ENCODE data around the gene STX16. TPM values are rescaled to one million over a fixed set of nuclear protein-coding genes. Genes with fewer than 3 reads are reported as not detected.

The STX16 gene
- total and polyA plus RNA-seq, 2 of the 13 experiments (the other 11 are each of a cell fraction or from before 2014, with no cell fraction given): 28.0 to 72.7 TPM

GRCh38 chr20:58716476-58717277 lies 65.6 kb downstream of the STX16 start (continued):
- TF ChIP-seq RFX3 (CRISPR knock-in tag; IDR thresholded peaks at IDR 0.05) (no peak), SOX13 (IDR thresholded peaks at IDR 0.05) (no peak), SOX13 (CRISPR knock-in tag; conservative IDR thresholded peaks at IDR 0.05 in 1 of 2, IDR thresholded peaks at IDR 0.05 in 1 of 2) (peak in 1 of 2 experiments; percentile 30; a peak in 2 of 4 replicates), ARNT2 (CRISPR knock-in tag; IDR thresholded peaks at IDR 0.05; ENCODE audit: low read depth) (peak; percentile 84), ZNF337 (CRISPR knock-in tag; IDR thresholded peaks at IDR 0.05; ENCODE audit: borderline replicate concordance, low read depth) (no peak), ZNF678 (CRISPR knock-in tag; IDR thresholded peaks at IDR 0.05) (no peak), BATF2 (CRISPR knock-in tag; IDR thresholded peaks at IDR 0.05) (no peak), ZBTB44 (CRISPR knock-in tag; IDR thresholded peaks at IDR 0.05) (no peak), ZNF737 (CRISPR knock-in tag; IDR thresholded peaks at IDR 0.05; ENCODE audit: borderline replicate concordance) (no peak), ZNF451 (CRISPR knock-in tag; IDR thresholded peaks at IDR 0.05) (0 out of 2 replicates have a peak, but pooled peaks have one; percentile 30), ZNF557 (CRISPR knock-in tag; IDR thresholded peaks at IDR 0.05) (no peak), NR2F6 (IDR thresholded peaks at IDR 0.05) (no peak), NR2F6 (CRISPR knock-in tag; IDR thresholded peaks at IDR 0.05) (no peak), SP1 (IDR thresholded peaks at IDR 0.05) (no peak), SP1 (CRISPR knock-in tag; IDR thresholded peaks at IDR 0.05) (no peak), ZNF335 (CRISPR knock-in tag; IDR thresholded peaks at IDR 0.05) (no peak), SALL1 (CRISPR knock-in tag; IDR thresholded peaks at IDR 0.05) (peak; percentile 51; the same call in 1 of the 2 replicates), FOXA1 (IDR thresholded peaks at IDR 0.05) (no peak), FOXA1 (CRISPR knock-in tag; IDR thresholded peaks at IDR 0.05) (peak; percentile 83), ZBTB49 (CRISPR knock-in tag; IDR thresholded peaks at IDR 0.05; ENCODE audit: borderline replicate concordance) (no peak), MED8 (CRISPR knock-in tag; IDR thresholded peaks at IDR 0.05; ENCODE audit: insufficient replicate concordance) (peak; percentile 44), PHF20 (CRISPR knock-in tag; IDR thresholded peaks at IDR 0.05) (no peak), SPEN (CRISPR knock-in tag; IDR thresholded peaks at IDR 0.05; ENCODE audit: low read depth) (peak; percentile 63), CCDC6 (CRISPR knock-in tag; IDR thresholded peaks at IDR 0.05) (peak; percentile 70; the same call in 1 of the 2 replicates), ZC3H13 (CRISPR knock-in tag; IDR thresholded peaks at IDR 0.05) (peak; percentile 69; the same call in 1 of the 2 replicates), ZNF704 (CRISPR knock-in tag; IDR thresholded peaks at IDR 0.05; ENCODE audit: borderline replicate concordance) (no peak)
